T follicular helper cell (primary cell): Measurements from ENCODE around the gene FAM72B.
"Not testable (repeated sequence)": the region's sequence is repeated elsewhere in the genome, so short reads cannot be mapped to it uniquely, and the experiment has no call there.

ENCODE experiments used
- DNase-seq: peaks from one replicate; pipeline ENCODE4 v3.0.0-alpha.2; 2020; ENCODE audit warnings: low read depth
- total RNA-seq, 2 experiments: gene quantifications; one replicate each; lab custom pipeline; 2026; lab: John Stamatoyannopoulos, UW

FAM72B gene
- 0.06 to 0.56 reads per million in 2 experiments for total RNA-seq

DNA sequence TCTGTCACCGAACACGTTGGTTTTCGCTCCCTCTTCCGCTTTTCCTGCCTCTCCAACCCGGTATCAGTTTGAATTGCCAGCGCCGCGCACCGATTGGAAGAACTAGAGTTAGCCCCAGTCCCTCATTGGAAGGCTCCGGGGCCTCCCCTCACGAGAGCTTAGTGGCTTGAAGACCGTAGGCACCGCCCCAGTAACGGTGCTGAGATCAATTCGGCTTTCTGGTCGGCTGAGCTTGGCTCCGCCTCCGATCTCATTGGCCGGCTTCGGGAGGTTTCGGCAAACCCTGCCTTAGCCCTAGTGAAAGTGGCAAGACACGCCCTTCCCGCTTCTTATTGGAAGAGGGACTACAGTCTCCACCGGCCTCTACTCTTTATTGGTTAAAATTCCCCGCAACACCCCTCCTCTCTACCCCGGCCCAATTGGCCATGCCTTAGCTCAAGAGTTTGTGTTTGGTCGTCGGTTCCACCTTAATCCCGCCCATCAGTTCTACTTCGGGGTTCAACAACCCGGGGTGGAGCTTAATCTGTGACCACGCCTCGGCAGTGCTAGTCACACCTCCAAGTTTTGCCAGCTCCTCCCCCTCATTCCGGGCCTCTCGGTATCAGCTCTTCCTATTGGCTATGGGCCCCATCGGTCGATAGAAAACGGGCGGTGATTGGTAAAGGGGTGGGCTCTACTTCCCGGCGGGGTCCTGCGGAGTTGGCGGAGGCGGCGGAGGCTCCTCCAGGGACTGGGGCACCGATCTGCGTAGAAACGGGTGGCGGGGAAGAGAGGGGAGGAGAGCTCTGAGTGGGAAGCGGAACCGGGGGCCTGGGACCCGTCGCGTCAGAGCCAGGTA is at the start of gene FAM72B, which contains the start of gene SRGAP2C:
Gene FAM72B, minus strand, starts transcription at position 51 of the 838 bp plus-strand sequence. CDS start 851 bp downstream, outside the sequence.
Gene SRGAP2C, plus strand, starts transcription at position 686 of the 838 bp plus-strand sequence. CDS start 2,472 bp downstream, outside the sequence.
- DNase-seq = peak; percentile 88

DNA sequence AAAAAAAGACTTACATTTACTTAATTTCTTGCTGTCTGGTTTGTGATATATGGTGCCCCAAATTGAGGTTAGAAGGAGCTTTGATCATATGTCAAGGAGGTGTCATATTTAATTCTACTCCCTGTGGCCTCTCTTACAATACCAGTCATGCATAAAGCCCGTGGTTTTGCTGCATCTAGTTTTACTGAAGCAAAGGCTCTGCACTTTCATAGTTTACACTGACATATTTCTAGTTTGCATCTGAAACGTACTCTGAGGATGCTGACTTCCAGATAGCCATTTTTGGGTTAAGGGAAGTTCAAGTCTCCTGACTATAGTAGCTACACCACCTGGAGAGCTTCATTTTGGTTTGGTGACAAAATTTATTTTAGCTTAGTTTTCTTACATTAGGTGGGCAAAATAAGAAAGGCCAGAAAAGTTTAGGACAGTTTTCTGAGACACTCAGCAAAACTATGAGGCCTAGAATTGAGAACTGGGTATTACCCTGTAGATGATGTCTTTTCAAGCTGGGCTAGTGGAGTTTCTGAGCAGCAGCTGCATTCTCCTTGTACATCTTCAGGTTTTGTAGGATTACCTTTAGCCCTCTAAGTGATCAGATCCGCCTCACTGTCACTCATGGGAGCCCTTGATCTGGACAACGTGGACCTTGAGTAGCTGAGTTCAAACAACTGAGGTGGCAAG is 48.4 kb upstream of the FAM72B start:
- DNase-seq = not testable (repeated sequence)

DNA sequence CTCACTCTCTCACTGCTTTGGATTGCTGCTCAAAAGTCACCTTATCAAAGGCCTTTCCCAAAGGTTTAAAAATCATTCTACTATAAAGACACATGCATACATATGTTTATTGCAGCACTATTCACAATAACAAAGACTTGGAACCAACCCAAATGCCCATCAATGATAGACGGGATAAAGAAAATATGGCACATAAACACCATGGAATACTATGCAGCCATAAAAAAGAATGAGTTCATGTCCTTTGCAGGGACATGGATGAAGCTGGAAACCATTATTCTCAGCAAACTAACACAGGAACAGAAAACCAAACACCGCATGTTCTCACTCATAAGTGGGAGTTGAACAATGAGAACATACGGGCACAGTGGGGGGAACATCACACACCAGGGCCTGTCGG is 46.5 kb upstream of the FAM72B start:
- not testable (repeated sequence) for DNase-seq

DNA sequence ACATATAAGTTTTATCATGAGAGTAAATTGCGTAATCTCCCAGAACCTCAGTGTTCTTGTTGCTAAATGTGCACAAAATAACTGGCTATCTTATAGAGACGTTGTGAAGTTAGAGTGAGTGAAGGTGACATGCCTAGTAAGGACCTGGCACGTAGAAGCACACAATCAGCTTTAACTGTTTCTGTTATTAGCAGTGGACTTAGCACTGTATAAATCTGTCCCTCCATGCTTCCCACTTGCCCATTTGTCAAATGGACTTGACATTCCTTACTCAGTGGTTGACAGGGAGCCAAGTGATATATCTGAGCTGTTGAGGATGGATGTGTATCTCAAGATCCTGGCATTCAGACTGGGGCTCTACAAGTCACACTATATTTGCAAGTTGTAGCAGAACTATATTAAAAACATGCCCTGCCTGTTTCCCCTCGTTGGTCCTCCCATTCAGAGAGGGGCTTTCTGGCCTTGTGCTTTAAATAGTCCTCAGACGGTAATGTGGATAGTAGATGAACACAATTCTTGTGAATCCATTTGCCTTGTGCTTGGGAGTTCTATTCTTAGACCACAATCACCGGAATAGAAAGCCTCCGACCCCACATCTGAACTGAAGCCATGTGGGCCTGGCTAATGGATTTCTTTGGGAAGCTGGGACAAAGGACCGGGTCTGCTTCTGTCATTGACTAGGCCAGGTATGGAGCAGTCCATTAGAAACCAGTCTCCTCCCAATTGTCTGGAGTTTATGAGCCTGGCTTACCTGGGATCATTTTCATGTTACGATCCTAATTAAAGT is 43.6 kb upstream of the FAM72B start:
- DNase-seq = not testable (repeated sequence)

DNA sequence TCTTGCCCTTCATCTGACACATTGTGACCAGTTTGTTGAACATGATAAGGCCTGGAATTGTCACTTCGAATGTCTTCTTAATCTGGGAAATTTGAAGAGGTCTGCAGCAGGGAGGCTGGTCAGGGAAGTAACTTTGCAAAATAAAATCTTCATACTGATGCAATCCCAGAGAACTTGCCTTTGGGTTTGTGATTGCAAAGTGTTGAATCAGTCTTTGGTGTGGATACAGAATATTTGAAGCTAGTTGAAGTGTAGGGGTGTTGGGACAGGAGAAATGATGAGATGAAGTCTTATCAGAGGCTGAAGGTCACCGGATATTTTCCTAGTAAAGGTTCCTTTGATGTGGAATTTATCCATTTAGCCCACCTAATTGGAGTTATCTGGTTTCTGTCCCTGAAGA is 42.8 kb upstream of the FAM72B start:
- not testable (repeated sequence) for DNase-seq

DNA sequence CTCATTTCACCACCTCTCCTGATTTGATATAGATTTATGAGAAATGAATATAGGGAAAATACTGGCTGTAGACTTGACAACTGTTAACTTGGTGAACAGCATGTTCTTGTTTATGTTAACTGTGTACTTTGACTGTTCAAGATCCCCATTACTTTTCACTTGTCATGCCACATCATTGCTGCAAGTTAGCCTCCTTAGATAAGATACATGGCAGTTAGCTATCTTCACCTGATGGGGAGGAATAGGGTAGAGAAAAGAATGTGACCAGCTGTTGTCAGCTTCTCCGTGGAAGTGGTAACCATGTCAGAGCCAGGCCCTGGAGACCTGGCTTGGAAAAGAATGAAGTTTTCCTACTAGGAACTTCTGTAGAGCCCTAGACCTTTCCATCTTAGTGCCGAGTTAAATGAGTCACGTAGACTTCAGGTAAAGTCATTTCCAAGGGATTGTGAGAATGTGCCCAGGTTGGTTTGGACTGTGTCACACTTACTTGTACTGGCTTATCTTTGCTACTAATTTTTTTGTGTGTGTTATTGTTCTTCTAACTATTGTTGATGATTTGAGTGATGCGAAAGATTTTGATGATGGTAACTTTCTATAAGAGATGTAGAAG is 42.3 kb upstream of the FAM72B start:
- DNase-seq = not testable (repeated sequence)

DNA sequence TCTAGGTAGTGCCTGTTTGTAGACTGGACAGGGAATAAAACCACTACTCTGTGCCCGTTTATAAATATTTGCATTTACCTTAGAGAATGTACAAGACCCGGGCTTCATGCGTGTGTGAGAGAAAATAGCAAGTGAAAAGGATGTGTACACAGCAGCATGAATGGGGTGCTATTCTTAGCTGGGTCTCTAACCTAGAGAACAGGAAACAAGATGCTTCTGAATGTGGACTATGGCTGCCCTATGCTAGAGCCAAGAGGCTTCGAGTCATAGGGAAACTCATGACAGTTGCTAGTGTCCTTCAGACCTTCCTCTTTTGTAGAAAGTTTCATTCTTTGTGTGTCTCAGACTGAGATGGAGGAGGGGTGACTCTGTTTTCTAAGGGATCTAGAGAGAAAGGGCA is 40.6 kb upstream of the FAM72B start:
- DNase-seq = not testable (repeated sequence)

DNA sequence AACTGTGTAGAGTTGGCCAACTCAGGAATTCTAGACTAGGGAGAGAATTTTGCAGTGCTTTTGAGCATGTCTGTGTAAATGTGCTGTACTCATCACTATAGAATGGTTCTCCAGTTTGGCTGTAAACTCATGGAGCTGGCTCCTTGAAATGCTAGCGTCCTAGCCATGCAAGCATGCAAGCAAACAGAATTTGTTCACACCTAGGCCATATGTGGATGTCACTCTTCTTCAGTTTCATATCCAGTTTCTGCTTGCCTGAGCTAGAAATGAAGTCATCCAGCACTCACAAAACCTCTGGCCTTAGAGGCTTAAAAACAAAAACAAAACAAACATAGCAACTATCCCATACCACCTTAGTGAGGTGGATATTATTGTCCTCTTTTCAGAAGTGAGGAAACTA is 37.6 kb upstream of the FAM72B start:
- not testable (repeated sequence) for DNase-seq

DNA sequence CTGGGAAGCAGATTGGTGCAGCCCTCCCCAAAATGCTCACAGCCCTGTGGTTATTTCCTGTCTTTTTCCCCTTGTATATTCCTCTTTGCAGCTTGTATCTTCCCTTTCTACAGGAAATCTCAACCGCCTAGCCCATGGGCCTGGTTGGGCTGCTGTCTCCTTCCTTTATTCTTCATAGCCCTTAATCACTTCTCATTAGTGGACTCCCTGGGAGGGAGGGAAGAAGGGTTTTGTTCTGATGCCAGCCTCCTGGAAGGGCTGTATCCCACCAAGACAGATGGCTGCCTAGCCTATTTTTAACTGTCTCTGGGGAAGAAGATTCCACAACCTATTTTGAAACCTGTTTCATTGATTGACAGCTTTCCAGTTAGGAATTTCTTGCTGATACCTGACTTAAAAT is 32.5 kb upstream of the FAM72B start:
- DNase-seq = not testable (repeated sequence)

DNA sequence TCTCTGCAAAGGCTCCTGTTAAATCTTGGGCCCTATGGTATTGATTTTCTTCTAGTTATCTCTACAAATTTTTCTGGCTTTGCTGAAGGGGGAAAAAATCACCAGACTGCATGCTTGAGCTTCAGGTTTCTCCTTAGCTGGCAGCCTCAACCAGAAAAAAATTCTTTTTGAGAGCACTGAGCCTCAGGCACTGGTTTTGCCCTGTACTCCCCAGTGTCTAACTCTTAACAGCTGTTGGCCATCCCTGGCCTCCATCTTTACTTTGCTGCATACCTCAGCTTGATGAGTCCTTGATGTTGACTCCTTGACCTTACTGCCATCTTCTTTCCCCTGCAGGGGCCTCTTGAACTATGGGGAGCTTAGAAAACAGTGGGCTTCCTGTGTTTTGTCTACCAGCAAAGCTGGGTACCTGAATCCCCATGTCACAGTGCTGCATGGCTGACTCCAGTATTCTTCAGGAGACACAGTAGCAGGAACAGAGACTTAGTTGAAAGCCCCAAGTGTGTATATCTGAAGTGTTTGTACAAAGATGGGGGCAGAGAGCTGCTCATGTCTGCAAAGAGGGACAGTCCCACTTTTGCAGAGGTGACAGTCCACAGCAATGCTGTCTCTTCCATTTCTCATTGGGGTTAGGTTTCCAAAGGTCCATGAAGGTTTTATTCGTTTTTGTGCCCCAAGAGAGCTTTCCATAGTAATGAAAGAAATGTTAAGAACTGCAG is 31.7 kb upstream of the FAM72B start:
- DNase-seq = not testable (repeated sequence)

DNA sequence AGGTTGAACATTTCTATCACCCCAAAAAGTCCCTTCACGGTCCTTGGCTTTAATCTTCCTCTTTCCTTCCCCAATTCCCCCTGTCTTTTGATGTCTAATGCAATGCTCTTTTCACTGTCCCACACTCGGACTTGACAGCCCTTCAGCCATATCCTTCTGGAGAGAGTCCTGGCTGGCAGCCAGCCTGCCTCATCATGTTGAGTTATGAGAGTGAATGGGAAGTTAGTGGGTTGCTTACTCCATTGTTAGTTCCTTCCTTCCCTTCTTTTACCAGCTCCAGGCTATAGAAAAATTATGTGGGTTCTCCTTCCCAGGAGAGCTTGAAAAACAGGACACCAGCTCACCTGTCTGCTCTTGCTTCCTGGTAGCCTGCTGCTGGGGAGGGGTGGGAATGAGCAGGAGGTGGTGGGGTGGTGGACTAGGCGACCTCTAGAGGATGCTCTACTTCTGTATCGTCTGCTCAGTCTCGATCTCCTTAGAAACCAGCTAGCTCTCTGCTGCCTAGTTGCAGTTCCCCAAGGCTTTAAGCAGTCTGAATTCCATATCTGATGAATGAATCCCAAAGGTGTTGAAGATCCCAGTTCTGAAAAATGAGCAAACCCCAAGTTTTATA is 30.5 kb upstream of the FAM72B start:
- not testable (repeated sequence) for DNase-seq

DNA sequence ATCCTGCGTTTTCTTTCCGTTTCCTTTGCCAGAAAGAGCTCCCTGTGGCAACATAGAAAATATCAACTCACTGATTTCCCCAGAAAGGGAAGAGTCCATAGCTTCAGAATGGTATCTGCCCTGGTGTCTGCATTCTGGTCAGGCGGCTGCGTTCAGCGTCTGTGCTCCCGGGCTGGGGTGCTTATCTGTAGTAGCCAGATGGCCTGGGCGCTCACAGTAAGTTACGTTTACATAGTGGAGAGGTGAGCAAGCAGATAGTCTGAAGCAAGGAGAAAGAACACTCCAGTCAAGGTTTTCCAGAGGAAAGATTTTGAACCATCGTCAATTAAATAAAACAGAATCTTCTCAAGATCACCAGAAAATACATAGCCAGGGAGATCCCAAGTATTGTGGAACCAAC is 29.4 kb upstream of the FAM72B start:
- not testable (repeated sequence) for DNase-seq

DNA sequence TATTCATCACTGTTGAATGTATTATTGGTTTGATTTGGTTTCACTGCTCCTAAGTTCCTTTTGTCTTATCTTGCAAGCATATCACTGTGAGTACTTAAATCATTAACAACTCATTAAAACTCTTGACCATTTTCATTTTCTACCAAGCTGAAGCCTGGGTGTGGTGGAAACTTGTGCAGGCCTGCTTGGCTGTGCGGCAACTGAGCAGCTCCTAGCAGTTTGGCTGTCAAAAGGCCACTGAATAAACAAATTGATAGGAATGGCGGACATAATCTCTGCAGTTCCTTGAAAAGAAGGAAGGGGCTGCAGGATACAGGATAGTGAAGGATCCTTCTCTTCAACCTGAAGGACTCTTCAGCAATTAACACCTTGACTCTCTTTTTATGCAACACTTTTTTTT is 26.6 kb upstream of the FAM72B start:
- DNase-seq = not testable (repeated sequence)

DNA sequence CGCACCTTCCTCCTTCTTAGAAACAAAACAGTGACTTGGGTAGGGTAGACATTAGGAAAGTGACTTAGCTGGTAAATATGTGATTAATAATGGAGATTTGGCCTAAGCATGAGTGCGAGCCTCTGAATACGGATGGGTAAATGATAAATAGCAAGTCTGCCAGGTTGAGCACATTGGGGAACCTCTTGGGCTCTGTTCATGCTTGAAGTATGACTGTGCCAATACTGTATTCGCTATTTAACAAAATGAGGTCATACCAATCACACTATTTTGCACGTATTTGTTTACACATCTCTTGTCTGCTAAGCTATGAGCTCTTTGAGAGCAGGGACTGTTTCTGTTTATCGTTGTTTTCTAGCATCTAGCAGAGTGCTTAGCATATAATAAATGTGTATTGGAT is 24.2 kb upstream of the FAM72B start:
- DNase-seq = not testable (repeated sequence)

DNA sequence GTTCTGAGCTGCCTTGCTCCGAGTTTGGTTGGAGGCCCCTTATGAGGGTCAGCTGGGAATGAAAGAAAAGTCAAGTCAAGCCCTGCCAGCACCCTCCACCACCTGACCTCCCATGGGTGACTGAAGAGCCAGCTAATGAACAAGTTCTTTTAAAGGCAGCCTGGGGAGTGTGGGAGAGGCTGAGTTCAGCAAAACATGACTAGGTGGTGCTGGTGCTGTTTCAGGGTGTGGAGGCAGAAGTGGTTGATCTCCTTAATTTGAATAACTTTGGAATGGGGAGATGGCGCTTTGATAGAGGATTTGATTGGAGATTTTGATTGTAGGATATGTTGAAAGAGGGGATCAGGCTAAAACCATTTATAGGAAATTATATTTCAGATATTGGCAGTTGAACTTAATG is 23.2 kb upstream of the FAM72B start:
- not testable (repeated sequence) for DNase-seq

DNA sequence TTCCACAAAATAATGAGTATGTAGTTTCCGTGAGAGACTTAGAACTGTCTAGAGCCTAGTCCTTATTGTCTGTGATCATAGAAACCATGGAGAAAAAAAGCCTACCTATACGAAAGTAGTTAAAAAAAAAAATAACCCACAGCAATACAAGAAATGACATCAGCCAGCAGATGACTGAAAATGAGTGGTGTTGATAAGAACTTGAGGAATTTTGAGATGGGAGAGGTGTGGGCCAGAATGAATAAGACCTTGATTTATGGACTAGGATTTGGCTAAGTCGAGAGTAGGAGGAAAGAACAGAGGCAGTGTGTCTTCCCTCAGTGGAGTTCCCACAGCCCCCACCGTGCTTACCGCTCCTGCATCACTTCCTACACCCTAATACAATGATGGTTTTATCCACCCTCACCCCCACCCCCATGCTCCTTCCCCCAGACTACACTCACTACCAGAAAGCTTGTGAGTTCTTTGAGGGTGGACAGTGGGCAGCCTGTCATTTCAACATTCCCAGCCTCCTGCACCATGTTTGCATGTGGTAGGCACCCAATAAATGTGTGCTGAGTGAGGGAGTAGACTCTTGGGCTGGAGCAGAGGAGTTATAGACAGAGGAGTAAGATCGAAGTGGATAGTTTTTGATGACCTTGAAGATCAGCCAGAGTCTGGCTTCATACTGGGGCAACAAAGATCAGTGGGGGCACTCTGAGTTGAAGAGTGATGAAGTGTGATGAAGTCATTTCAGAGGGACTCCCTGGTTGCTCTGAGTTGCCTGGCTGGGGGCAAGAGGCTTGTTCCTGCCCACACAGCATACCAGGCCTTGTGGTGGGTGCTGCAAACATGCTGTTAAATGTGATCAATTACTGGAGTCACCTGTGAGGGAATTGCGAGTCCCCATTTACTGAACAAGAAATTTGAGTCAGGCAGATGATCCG is 21.9 kb upstream of the FAM72B start:
- not testable (repeated sequence) for DNase-seq

DNA sequence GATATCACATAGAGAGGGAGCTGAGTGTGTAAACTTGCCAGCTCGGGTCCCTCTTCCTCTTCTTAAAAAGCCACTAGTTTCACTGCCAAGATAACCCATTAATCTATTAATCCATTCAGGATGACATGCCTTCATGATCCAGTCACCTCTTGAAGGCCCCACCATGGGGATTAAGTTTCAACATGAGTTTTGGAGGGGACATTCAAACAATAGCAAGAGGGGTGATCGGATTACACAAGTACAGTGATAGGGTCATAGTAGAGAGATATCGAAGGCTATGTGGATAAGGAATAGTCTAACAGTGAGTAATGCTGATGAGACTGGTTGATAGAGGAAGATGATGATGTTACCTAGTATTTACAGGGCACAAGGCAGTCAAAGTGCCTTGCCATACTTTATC is 18.8 kb upstream of the FAM72B start:
- DNase-seq = not testable (repeated sequence)

DNA sequence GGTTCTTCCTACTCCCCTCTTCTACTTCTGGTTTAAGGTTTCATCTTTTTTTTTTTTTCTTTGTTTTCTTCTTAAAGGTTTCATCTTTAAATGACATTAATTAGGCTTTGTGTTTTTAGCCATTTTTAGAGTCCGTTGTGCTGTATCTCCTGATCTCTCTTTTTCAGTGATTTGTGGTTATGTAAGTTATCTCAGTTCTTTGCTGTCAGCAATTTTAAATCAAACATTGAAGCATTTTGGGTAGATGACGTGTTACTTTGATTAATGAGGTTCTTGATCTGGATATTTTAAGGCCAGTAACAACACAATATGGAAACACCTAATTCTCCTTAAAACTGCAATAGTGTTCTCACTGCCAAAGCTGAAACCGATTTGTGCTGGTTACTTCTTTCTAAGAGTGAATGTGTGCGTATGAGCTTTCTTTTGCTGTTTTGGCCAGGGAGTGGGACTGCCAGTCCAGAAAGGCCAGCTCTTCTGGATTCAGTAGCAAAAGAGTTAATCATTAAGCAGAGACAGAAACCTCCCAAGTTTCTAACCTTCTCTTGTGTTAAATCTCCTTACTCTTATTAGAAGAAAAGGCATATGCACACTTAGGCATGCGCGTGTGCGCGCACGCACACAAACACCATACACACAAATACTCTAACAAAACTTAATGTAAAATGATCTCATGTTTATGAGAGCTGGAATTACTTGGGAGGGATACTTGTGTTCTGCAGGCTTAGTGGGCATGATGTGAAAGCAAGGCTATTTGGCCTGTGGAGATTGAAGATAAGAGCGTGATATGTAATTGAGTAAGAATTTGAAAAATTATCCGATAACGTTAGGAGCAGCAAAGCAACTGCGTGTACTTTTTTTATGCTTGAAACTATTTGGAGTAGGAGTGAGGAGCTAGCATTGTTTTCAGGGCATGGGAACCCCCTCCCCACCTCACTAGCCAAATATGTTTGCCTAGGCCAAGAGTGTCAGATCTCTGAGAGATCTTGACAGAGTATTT is 17.1 kb upstream of the FAM72B start:
- not testable (repeated sequence) for DNase-seq
